GM12892 (cell line): ENCODE results near the gene EVX2.

ENCODE experiments used
- POLR2A ChIP-seq: IDR thresholded peaks from 2 replicates; pipeline ENCODE4 v1.6.1; 2011; ENCODE audit warnings: low read depth, low read length, control low read depth
- POLR2AphosphoS5 ChIP-seq: IDR thresholded peaks from 2 replicates; pipeline ENCODE4 v1.6.1; 2011; ENCODE audit warnings: low read depth, low read length, control low read depth
- TAF1 ChIP-seq: IDR thresholded peaks from 2 replicates; pipeline ENCODE4 v1.6.1; 2011; ENCODE audit warnings: low read depth, mild to moderate bottlenecking, control low read depth, low read length, borderline replicate concordance

- TF ChIP-seq POLR2AphosphoS5, result no peak
- no peak for TF ChIP-seq POLR2A
- no peak for TF ChIP-seq TAF1
These were observed 16.0 kb downstream of the EVX2 start for GRCh38 chr2:176067589-176068418.
